Activated CD8-positive, alpha-beta memory T cell treated with anti-CD3 and anti-CD28 coated beads for 36 hours (primary cell): ENCODE data around the gene SLAMF7. TPM values are rescaled to one million over a fixed set of nuclear protein-coding genes. Genes with fewer than 3 reads are reported as not detected.
"Not testable (repeated sequence)": the region's sequence is repeated elsewhere in the genome, so short reads cannot be mapped to it uniquely, and the experiment has no call there.

Source experiments
- CTCF ChIA-PET: fragments of 350-600 bp; sonication (Branson Sonifier 250); formaldehyde crosslinking; loops from one replicate; lab custom pipeline; 2021; ENCODE audit warnings: antibody characterized with exemption; lab: Charles Lee
- POLR2A ChIA-PET: fragments of 350-600 bp; sonication (Branson Sonifier 250); formaldehyde crosslinking; loops from one replicate; lab custom pipeline; 2021; ENCODE audit warnings: antibody characterized with exemption; lab: Charles Lee
- total RNA-seq, 2 experiments: library from RNA; stranded (reverse); gene quantifications; one replicate each; pipeline ENCODE4 v1.2.3, GENCODE V29; 2021

Gene SLAMF7
- total RNA-seq, 2 experiments from 2014 or later = 75.2 to 75.4 TPM

DNA sequence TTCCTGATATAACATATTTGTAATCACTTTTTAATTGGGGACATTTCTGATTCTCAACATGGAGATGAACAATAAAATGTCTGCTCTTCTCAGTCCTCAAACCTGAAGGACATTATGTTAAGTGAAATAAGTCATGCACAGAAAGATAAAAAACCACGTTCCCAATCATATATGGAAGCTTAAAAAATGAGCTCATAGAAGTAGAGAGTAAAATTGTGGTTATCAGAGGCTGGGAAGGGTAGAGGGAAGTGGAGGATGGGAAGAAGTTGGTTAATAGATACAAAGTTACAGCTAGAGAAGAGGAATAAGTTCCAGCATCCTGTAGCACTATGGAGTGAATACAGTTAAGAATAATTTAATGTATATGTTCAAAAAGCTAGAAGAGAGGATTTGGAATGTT, 25.9 kb upstream of the SLAMF7 start:
- ChIA-PET CTCF (interaction anchor here (0.6 to 3.3 kb wide), 6 partner anchors 12 to 277 kb away, joined by 3 to 12 read pairs (median 6); no protein-coding TSS in a partner anchor), POLR2A (interaction anchor here (0.8 to 1.9 kb wide), 3 partner anchors 30 to 124 kb away, joined by 3 to 12 read pairs (median 4); no protein-coding TSS in a partner anchor)

DNA sequence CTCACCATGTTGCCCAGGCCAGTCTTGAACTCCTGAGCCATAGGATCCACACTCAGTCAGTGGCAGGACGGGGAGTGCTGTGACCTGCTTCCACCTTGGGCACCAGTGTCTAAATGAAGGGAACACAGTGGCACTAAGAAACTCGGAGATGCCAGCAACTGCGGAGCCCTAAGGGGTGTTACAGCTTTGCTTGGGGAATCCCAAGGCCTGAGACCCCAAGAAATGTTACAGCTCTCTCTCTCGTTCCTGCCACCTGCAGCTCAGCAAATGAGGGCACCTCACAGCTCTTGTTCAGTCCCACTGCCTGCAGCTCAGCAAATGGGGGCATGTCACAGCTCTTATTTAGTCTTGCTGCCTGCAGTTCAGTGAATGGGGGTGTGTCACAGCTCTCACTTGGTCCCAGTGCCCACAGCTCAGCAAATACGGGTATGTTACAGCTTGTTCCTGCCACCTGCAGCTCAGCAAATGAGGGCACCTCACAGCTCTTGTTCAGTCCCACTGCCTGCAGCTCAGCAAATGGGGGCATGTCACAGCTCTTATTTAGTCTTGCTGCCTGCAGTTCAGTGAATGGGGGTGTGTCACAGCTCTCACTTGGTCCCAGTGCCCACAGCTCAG, 24.9 kb upstream of the SLAMF7 start:
- CTCF ChIA-PET = interaction anchor here (2.0 to 3.3 kb wide), 2 partner anchors 11 to 13 kb away, joined by 8 to 12 read pairs; no protein-coding TSS in a partner anchor
- POLR2A ChIA-PET = not testable (repeated sequence)

- POLR2A ChIA-PET = no interaction called here
- CTCF ChIA-PET = interaction anchor here (0.7 to 2.0 kb wide), 6 partner anchors 10 to 161 kb away, joined by 3 to 8 read pairs (median 4); no protein-coding TSS in a partner anchor
Measured at GRCh38 chr1:160716013-160716412, 23.0 kb upstream of the SLAMF7 start.

- ChIA-PET POLR2A (no interaction called here), CTCF (no interaction called here)
Measured at GRCh38 chr1:160717306-160717705, 21.7 kb upstream of the SLAMF7 start.

DNA sequence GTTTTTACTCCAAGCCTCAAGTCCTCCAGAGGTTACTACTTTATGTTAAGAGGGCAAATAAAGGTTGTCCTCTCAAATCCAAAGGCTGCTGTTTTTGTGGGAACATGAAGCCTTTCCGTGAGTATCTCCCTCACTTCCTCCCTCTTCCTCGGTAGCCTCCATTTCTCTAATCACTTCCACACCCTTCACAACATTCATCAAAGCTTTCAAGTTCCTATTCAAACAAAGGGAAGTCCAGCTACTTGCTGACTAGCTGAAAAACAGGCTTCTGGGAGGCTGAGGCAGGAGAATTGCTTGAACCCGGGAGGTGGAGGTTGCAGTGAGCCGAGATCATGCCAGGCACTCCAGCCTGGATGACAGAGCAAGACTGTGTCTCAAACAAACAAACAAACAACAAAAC, 20.8 kb upstream of the SLAMF7 start:
- ChIA-PET CTCF (no interaction called here), POLR2A (no interaction called here)

DNA sequence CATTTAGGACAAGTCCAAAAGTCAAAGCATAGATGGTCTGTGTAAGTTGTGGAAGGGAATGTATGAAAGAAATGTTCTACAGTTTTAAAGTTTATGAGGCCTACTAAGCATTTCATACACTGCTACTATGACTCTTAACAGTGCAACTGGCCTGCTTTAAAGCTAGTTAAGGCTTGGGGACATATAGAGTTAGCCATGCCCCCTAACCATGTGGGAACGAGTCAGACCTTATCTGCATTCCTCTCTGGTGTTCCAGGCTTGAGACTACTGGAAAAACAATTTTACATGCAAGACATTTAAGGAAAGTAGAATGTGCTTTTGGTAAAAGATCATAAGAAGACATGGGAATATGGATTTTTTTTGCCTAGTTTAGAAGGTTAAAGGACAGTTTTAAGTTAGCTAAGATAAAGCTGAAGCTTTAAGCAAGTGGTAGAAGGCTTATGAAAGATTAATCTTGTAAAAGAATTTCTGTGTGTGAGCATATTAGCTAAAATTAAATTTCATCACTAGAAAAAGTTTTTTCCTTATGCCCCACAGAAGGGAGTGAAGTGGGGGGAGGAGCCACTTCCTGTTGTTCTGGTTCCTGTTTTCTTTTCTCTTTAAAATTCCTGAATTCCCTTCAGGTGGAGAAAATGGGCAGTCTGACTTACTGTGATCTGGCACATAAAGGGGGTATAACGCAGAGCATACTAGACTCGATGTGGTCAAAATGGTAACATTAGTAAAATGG, 18.5 kb upstream of the SLAMF7 start:
- ChIA-PET POLR2A (no interaction called here), CTCF (interaction anchor here (1.8 kb wide), 1 partner anchor 39 kb away, joined by 8 read pairs; no protein-coding TSS in a partner anchor)

DNA sequence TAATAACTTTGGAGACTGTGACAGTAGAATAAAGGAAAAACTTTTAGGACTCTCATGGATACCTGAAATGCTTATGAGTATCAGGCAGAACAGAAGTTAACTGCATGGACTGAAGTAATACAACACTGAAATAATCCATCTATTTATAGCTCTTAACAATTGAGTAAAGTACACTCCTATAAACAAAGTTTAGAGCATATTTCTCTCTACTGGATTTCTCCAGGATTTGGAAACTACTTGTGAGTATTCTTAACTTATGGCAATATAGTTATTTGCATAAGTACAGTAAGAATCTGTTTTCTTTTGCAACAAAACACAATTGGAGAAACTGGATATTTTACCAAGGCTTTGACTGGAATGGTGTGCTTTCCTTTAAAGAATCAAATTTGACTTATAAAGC, 17.6 kb upstream of the SLAMF7 start:
- CTCF ChIA-PET = interaction anchor here (7.2 to 7.7 kb wide), 2 partner anchors 40 to 46 kb away, joined by 40 to 102 read pairs; no protein-coding TSS in a partner anchor
- POLR2A ChIA-PET = no interaction called here

DNA sequence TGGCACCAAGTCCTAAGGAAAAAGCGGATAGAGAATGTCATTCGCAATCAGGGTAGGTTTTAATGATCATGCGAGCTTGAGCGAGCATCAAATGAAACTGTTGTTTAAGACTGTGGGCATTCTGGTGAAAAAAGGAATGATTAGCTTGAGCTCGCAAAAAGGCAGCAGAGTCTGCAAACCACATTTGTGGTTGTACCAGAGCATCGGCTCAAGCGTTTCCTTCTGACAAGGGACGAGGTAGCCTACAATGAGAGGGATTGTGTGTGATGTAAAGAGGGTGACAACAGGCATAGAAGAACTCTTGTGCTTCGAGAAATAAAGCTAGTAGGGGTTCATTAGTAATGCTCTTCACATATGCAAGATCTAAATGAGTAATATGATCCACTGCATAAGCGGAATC, 16.3 kb upstream of the SLAMF7 start:
- POLR2A ChIA-PET = interaction anchor here (0.6 kb wide), 1 partner anchor 443 kb away, joined by 3 read pairs; the partner anchor contains the start of gene PPOX
- CTCF ChIA-PET = interaction anchor here (1.1 to 7.7 kb wide), 6 partner anchors 14 to 219 kb away, joined by 3 to 102 read pairs (median 9); partner anchors contain the start of gene SLAMF7

- ChIA-PET POLR2A (interaction anchor here (0.6 to 0.9 kb wide), 2 partner anchors 48 to 443 kb away, joined by 3 to 4 read pairs; partner anchors contain the start of gene PPOX), CTCF (interaction anchor here (0.8 to 7.7 kb wide), 8 partner anchors 15 to 231 kb away, joined by 3 to 102 read pairs (median 6); partner anchors contain the start of genes ITLN2 and SLAMF7)
Measured at GRCh38 chr1:160723332-160723731, 15.7 kb upstream of the SLAMF7 start.

DNA sequence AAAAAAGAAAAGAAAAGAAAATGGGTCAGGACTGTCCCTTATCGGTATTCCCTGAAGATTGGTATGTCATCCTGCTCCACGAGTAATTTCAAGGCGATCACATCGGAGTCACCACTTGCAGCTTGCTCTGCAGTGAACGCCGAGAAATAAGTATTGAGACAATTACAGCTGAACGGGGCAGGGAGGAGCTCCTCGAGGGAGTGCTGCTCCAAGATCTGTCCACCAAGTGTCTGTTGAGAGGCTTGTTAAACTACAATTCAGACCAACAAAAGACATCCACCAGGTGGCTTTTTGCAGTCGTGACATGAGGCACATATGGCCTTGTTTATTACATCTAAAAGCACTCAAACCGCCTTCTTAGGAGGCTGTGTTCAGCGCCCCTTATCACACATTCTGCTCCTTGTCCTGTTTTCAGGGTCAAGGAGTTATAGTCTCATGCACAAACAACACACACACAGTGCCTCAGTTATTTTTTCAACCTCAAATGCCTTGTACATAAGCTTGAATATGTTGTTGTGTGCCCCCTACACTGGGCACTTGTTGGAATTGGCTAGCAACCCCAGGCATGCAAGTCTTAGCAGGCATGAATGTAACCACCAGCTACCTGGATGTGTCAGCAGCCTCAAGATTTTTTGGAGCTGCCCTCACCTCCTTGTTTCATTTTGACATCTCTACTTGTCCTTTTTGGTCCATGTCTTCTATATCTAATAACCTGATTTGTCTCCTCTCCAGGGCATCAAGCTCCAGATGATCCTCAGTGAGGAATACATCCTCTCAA, 14.4 kb upstream of the SLAMF7 start:
- CTCF ChIA-PET = interaction anchor here (0.6 to 7.7 kb wide), 10 partner anchors 12 to 633 kb away, joined by 3 to 102 read pairs (median 8); partner anchors contain the start of gene CD48

DNA sequence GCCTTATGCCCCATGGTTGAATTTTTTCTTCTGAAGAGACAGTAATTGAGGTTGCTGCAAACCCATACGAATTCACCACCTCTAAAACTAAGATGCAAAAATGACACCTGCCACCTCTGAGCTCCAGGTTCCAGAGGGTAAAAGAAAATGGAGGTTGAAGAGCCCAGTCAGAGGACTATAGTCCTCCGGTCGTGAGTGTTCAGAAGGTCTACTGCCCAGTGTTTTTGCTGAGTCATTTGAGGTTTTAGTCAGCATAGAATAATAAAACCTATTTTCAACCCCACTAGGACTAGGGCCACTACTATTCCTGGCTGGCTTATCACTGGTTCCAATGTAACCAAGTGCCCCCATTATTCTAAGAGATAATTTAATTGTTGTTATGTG, 12.9 kb upstream of the SLAMF7 start:
- ChIA-PET CTCF (interaction anchor here (0.6 to 7.7 kb wide), 8 partner anchors 11 to 265 kb away, joined by 3 to 102 read pairs (median 13); partner anchors contain the start of gene CD48), POLR2A (no interaction called here)

More for the DNA sequence above, 14.4 kb upstream of the SLAMF7 start:
- POLR2A ChIA-PET = interaction anchor here (0.6 kb wide), 1 partner anchor 77 kb away, joined by 3 read pairs; no protein-coding TSS in a partner anchor

GRCh38 chr1:160726498-160727315, 12.3 kb upstream of the SLAMF7 start:
- CTCF ChIA-PET = interaction anchor here (0.6 to 7.7 kb wide), 16 partner anchors 11 to 228 kb away, joined by 3 to 102 read pairs (median 6); partner anchors contain the start of genes CD48 and ITLN2
- POLR2A ChIA-PET = interaction anchor here (1.0 kb wide), 1 partner anchor 13 kb away, joined by 3 read pairs; no protein-coding TSS in a partner anchor

- ChIA-PET CTCF (interaction anchor here (0.6 to 7.7 kb wide), 16 partner anchors 12 to 227 kb away, joined by 3 to 102 read pairs (median 6); partner anchors contain the start of genes CD48 and ITLN2), POLR2A (interaction anchor here (1.0 kb wide), 1 partner anchor 13 kb away, joined by 3 read pairs; no protein-coding TSS in a partner anchor)
Measured at GRCh38 chr1:160727316-160727640, 11.8 kb upstream of the SLAMF7 start.

DNA sequence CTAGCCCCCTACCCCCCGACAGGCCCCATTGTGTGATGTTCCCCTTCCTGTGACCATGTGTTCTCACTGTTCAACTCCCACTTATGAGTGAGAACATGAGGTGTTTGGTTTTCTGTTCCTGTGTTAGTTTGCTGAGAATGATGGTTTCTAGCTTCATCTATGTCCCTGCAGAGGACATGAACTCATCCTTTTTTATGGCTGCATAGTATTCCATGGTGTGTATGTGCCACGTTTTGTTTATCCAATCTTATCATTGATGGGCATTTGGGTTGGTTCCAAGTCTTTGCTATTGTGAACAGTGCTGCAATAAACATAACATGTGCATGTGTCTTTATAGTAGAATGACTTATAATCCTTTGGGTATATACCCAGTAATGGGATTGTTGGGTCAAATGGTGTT, 7.5 kb upstream of the SLAMF7 start:
- POLR2A ChIA-PET = not testable (repeated sequence)
- CTCF ChIA-PET = interaction anchor here (1.9 to 3.6 kb wide), 2 partner anchors 37 to 220 kb away, joined by 5 to 17 read pairs; no protein-coding TSS in a partner anchor

DNA sequence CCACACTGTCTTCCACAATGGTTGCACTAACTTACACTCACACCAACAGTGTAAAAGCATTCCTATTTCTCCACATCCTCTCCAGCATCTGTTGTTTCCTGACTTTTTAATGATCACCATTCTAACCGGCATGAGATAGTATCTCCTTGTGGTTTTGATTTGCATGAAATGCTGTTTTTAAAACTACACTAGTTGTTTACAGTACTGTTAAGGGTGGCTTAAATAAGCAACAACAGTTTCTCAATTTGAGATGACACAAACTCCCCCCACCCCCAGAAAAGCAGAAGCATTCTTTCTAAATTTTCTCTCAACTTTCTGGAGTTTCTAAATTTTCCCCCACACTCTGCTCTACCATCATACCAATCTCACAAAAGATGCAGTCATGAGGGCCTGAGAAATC, 7.1 kb upstream of the SLAMF7 start:
- ChIA-PET CTCF (interaction anchor here (1.9 to 3.6 kb wide), 2 partner anchors 36 to 220 kb away, joined by 5 to 17 read pairs; no protein-coding TSS in a partner anchor), POLR2A (no interaction called here)

DNA sequence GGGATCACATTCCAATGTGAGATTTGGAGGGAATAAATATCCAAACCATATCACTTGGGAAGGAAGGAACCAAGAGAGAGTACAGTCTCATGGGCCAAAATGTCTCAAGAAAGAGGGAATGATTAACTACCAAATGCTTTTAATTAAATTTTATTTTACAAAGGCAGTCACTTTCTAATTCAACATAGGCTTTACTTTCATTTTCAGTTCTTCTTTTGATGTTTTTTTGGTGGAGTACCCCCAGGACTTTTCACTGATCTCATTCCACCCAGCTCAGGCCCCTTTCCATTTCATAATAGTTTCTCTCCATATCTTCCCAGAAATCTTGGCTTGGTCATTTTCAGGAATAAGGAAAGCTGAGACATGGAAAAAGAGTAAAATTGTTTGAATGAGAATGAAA, 5.1 kb upstream of the SLAMF7 start:
- ChIA-PET CTCF (no interaction called here), POLR2A (no interaction called here)

DNA sequence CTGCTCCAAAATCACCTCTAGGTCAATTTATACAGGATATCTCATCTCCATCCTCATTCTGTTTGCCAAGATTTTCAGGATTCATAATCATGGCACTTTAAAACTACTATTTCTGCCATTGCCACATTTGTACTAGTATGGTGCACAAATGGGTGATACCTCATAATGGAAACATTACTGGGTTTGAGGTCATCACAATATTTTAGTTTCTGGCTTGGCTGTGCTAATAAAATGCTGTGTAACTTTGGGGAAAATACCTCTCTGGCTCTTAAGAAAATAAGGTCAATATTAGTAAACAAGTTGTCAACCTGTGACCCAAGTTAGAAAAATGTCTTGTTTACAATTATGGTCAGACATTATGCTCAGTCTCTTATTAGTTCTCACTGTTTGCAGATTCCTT, 4.7 kb upstream of the SLAMF7 start:
- CTCF ChIA-PET = no interaction called here
- POLR2A ChIA-PET = no interaction called here
